Measurements from ENCODE around the gene SNCB.

Gene SNCB

DNA sequence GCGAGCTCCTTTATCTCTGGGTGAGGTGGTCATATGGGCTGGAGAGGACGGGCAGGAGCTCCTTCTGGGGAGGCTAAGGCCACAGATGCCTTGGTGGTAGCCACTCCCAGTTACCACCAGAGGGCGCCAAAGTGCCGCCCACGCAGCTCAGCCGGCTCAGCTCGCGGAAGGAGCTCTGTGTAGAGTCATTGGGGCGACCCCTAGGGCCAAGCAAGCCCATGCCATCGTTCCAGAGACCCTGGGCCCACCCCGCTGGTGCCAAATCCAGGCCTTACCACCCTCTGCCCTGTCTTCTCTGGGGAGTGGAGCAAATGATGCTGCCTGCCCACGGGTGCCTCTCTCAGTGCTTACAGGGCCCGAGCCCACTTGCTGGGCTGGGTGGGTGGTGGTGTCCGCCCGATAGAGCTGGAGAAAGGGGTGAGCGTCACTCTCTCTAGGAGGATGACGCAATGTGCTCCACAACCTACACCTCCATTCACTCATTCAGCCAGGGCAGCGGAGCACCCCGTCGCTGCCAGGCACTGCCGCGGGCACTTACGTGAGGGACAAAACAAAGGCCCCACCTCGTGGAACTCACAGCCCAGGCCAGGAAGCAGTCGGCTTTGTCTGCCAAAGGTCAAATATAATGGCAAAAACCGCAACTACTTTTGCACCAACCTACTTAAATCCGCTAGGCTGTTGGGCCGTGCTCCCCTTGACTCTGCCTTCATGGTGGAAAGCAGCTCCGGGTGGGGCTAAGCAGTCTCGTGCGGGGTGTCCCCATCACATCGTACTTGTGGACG lies 30.7 kb upstream of the SNCB start:
- peak; percentile 46 for DNase-seq

GRCh38 chr5:176660530-176660859 lies 30.2 kb upstream of the SNCB start:
- no peak for DNase-seq

- no peak for DNase-seq
Observed at GRCh38 chr5:176659860-176660461, 29.6 kb upstream of the SNCB start.

DNA sequence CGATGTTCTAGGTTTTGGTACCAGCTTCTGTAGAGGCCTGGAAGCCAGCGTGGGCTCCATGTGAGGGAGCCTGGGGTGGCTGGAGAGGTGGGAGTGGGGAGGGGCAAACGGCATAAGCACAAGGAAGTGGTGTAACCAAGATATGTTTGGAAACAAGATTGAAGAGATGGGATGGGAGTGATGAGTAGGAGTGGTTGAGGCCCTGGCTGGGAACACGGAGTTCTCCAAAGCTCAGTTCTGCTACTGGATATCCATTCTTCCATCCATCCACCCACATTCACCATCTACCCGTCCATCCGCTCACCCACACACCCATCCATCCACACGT lies 29.1 kb upstream of the SNCB start:
- no peak for DNase-seq

- DNase-seq: no peak
Observed at GRCh38 chr5:176658817-176659511, 28.6 kb upstream of the SNCB start.

DNA sequence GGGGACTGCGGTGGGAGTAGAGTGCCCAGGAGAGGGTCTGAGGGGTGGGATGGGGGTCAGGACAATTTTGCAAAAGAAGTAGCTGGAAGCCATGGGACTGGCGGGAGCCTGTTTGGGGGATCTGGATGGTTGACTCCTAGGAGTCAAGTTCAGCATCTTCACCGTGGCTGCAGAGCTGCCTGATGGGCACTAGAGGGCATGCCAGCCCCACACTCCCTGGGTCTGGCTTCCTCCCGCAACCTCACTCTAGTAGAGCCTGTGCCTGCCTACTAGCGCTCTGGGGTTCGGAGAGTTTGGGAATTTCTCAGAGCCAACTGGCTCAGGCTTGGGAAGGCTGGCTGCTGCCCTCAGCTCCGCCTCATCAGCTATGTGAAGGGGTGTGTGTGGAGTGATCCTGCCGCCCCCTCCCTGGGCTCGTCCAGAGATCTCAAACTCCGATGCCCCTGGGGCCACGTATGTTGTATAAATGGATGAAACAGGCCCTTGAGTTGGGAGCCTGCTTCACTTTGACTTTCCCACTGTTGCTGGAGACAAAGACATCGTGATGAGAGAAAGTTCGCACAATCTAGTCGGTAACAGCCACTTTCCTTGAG lies 27.8 kb upstream of the SNCB start:
- peak; percentile 56 for DNase-seq

GRCh38 chr5:176656467-176656990 lies 26.2 kb upstream of the SNCB start:
- no peak for DNase-seq

- DNase-seq: no peak
Observed at GRCh38 chr5:176654856-176655255, 24.5 kb upstream of the SNCB start.

DNA sequence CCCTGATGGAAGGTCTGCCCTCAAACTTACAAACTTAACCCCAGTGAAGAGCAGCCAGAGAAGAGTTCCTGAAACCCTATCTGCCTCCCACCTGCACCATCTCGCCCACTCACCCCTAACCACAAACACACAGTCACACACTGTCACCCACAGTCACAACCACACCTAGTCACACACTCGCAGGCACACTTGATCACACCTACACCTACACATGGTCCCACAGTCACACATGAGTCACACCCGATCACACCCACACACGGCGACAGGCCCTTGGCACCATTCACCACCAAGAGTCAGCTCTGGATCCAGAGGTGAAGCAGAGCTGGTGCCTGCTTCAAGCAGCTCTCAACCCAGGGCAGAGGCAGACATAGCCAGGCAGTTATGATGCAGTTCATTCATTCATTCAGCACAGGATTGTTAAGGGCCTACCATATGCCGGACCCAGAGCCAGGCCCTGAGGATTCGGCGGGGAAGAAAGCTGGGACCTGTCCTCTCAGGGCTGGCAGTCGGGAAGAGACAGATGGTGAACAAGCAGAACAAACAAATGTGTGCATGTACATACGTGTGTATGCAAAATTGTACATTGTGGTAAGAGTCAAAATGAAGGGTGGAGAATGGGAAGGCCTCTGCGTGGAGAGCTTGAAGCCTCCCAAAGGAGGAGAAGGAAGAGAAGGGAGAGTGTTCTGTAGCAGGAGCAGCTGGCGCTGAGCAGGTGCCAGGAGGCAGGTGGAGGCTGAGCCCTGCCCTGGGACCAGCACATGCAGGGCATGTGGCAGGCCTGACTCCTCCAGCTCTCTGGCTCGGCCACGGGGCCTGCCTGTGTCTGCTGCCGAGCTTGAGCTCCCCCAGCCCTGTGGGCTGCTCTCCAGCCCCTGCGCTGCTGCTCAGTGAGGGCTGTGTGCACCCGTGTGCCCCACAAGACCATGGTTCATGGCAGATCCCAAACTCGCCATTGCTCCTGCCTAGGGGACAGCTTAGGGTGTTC lies 23.4 kb upstream of the SNCB start:
- peak; percentile 89 for DNase-seq

GRCh38 chr5:176652136-176652535 lies 21.8 kb upstream of the SNCB start:
- peak; percentile 65 for DNase-seq

- DNase-seq: no peak
Observed at GRCh38 chr5:176651472-176651980, 21.2 kb upstream of the SNCB start.

DNA sequence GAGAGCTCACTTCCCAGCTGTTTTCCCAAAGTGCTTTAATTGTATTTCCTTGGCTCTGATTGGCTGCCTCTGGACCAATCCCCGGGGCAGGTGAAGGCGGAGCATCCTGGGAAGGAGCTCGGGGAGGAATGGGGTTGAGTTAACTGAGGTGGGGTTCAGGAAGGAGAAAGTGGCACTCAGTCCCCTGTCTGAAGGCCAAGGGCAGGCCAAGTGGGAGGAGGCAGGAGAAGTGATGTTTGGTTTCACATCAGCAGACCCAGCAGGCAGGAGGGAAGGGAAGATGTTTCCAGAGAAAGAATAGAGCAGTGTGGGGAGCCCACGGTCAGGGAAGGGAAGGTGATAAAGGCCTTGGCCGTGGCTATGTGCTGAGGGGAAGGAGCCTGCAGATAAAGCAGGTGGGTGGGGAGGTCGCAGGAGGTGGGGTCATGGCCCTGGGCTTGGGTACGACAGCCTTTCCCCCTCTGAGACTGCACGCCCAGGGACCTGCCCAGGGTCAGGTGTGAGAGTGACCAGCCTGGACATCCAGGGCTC lies 20.1 kb upstream of the SNCB start:
- DNase-seq: peak; percentile 7

DNA sequence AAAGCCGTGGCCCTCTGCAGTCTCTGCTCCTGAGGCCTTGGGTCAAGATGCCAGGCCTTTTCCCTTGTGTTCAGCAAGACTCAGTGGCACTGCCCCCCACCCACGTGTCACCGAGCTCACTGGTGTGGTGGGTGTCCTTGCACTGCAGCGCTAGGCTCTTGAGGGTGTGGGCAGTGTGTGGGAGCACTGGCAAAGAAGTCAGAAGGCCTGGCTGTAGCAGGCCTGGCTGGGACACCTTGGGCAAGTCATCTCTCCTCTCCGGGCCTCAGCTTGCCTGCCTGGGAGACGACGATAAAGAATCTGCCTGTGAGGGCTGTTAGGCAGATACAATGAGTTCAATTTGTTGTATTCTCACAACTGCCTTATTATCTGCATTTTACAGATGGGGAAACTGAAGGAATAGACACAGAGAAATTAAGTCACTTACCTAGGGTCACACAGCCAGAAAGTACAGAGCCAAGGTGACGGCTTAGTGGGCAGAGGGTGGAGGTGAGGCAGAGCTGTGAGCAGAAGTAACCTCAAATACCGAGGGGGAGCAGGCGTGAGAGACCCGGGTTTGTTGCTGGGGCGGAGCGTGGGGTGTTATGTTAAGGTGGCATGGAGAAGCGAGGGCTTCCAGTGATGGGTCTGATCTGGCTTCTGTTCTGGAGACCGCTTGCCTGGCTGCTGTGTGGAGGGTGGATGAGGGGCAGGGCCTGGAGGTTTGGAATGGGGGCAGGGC lies 18.3 kb upstream of the SNCB start:
- no peak for DNase-seq

GRCh38 chr5:176647843-176648473 lies 17.6 kb upstream of the SNCB start:
- DNase-seq: peak; percentile 47

DNA sequence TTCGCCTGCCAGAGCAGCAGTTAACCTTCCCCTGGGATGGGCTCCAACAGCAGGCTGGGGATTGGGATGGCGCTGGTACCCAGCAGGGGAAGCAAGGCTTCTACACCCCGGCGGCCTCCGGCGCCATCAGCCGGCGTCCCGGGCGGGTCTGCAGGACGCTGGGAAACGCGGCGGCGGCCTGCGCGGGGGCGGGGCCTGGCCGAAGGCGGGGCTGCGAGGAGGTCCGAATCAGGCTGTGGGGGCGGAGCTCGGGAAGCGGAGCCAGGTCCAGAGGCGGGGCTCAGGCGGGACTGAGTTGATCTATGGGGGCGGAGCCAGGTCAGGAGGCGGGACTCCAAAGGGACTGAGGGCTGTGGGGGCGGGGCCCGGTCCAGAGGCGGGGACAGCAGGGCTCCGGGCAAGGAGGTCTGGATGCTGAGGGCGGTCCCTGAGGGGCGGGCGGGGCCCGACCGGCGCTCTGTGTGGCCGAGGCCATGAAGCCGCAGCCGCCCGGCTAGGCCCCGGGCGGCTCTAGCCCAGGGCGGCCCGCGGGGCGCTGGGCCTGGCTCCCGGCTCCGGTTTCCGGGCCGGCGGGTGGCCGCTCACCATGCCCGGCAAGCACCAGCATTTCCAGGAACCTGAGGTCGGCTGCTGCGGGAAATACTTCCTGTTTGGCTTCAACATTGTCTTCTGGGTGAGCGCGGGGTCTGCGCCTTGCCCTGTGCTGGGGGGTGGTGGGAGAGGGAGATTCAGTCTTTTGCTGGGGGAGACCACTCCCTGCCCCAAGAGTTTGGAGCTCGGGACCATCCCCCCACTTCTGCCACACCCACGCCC lies 16.9 kb upstream of the SNCB start, which contains the start of gene TSPAN17:
TSPAN17 (plus strand) TSS at position 455 of the 813 bp plus-strand sequence; CDS start at position 587, 132 bp downstream.
- peak; percentile 91 for DNase-seq

GRCh38 chr5:176646707-176647029 lies 16.3 kb upstream of the SNCB start:
- no peak for DNase-seq

DNA sequence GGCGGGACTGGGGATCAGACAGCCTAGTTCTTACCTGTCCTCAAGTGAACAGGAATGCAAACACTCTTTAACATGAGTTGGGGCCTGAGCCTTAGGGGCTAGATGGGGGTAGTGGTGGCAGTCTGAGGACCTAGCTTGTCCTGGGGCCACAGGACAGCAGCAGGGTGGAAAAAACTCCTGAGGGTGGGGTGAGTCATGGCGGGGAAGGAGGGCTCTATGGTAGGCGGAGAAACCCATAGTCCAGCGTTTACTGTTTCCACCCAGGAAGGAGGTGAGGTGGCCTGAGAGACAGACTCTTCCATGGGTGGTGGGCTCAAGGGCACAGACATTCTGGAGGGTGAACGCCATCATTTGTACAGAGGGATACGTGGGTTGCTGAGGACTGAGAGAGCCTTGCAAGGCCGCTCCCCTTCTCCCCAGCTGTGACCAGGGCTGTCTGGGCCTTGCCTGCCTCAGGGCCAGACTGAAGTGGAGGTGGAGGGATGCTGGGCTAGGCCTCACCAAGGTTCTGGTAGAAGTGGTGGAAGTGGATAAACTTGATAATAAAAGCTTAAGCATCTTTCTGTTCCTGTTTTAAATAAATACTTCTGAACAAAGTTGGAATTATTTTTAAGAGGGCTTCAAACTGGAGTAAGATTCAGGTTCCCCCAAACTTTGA lies 15.8 kb upstream of the SNCB start:
- DNase-seq: no peak

- no peak for DNase-seq
Observed at GRCh38 chr5:176644878-176645670, 14.7 kb upstream of the SNCB start.

All from NCI-H2171 treated with DMSO at 0.1 percent for 48 hours (cell line).